H1 (cell line): ENCODE measurements around the gene CIT. TPM values are rescaled to one million over a fixed set of nuclear protein-coding genes. Genes with fewer than 3 reads are reported as not detected.

Experiments
- E2F6 ChIP-seq: IDR thresholded peaks from 2 replicates; pipeline ENCODE4 v1.6.1; 2012; ENCODE audit warnings: inconsistent platforms
- EP300 ChIP-seq, 2 experiments: IDR thresholded peaks; 1 replicate in 1 of 2; 2 replicates in 1 of 2; pipeline ENCODE4 v1.6.1; 2011 to 2012; ENCODE audit warnings: low read depth in 2 of 2, low read length in 2 of 2, mild to moderate bottlenecking in 2 of 2, borderline replicate concordance in 1 of 2, inconsistent platforms in 1 of 2, moderate library complexity in 1 of 2
- KDM4A ChIP-seq: IDR thresholded peaks from one replicate; pipeline ENCODE4 v1.7.1; 2012; ENCODE audit warnings: low read depth, mild to moderate bottlenecking, moderate library complexity, low read length, inconsistent platforms; ENCODE audit not compliant: severe bottlenecking
- SRF ChIP-seq: IDR thresholded peaks from 2 replicates; pipeline ENCODE4 v1.6.1; 2011; ENCODE audit warnings: mild to moderate bottlenecking, low read depth, low read length, moderate library complexity
- polyA plus RNA-seq, 7 experiments: library from polyadenylated mRNA; depleted of rRNA in 3 of 7; stranded (reverse) in 5 of 7; unstranded in 2 of 7; fragments of >200 nt in 5 of 7; fragments of 200-250 nt in 2 of 7; gene quantifications; 1 replicate in 5 of 7; 2 replicates in 1 of 7; 4 replicates in 1 of 7; pipeline versions ENCODE4 v1.2.1 to v1.2.3, GENCODE V29; 2011 to 2013; ENCODE audit warnings: missing spikeins in 2 of 7, mixed read lengths in 2 of 7
- total RNA-seq: library from RNA; stranded (reverse); fragmentation: NEBNext Ultra II Directional; extraction: Animal tissue kit (Norgen Biotek cat#: 25700); gene quantifications from 2 replicates; pipeline ENCODE4 v1.2.1, GENCODE V29; 2021

The CIT gene
- total and polyA plus RNA-seq, 2 of the 8 experiments (the other 6 are each of a cell fraction or from before 2014, with no cell fraction given): 17.1 to 60.9 TPM

GRCh38 chr12:119877639-119877948 lies 474 bp upstream of the CIT start (continued):
- TF ChIP-seq SRF (no peak), E2F6 (no peak), EP300 (IDR thresholded peaks at IDR 0.05; ENCODE audit: borderline replicate concordance in 1 of 2, low read depth in 2 of 2, low read length in 2 of 2) (no peak), KDM4A (no peak)
